22Rv1 (cell line): ENCODE data around the gene IQGAP2.

Experiments
- ZFX ChIP-seq: fragments of 450-650 bp; IDR thresholded peaks from 2 replicates; pipeline ENCODE4 v1.6.1; 2017; ENCODE audit warnings: antibody characterized with exemption, borderline replicate concordance
- TF ChIP-seq, protein P1 (sequence below): fragments of 450-650 bp; IDR thresholded peaks from 2 replicates; pipeline ENCODE4 v1.5.1; 2017; ENCODE audit warnings: mild to moderate bottlenecking

DNA sequence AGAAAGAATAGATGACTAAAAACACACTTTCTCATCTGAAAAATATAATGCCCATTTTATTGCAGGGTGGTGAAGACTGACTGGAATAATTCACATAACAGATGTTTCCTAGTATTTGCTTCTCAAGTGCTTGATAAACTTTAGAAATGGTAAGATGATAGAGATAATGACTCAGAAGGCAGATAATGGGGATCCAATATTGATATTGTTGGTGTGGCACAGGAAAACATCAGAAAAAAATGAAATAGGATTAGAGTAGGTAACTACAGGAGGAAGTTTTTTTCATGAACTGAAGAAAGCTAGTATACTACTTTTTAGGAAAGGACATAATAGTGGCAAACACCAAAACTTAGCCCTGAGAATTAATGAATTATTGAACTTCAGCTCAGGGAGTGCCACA, 240.3 kb downstream of the IQGAP2 start:
- TF ChIP-seq, protein P1, sequence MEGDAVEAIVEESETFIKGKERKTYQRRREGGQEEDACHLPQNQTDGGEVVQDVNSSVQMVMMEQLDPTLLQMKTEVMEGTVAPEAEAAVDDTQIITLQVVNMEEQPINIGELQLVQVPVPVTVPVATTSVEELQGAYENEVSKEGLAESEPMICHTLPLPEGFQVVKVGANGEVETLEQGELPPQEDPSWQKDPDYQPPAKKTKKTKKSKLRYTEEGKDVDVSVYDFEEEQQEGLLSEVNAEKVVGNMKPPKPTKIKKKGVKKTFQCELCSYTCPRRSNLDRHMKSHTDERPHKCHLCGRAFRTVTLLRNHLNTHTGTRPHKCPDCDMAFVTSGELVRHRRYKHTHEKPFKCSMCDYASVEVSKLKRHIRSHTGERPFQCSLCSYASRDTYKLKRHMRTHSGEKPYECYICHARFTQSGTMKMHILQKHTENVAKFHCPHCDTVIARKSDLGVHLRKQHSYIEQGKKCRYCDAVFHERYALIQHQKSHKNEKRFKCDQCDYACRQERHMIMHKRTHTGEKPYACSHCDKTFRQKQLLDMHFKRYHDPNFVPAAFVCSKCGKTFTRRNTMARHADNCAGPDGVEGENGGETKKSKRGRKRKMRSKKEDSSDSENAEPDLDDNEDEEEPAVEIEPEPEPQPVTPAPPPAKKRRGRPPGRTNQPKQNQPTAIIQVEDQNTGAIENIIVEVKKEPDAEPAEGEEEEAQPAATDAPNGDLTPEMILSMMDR: no peak
- no peak for TF ChIP-seq ZFX
